HUDEP-2 (cell line): ENCODE data around the gene RGL1.

ENCODE experiments used
- DNase-seq, 76 experiments: peaks; one replicate each; lab custom pipeline; 2025; ENCODE audit not compliant: unreplicated experiment in 76 of 76; lab: John Stamatoyannopoulos, UW

The RGL1 gene

DNA sequence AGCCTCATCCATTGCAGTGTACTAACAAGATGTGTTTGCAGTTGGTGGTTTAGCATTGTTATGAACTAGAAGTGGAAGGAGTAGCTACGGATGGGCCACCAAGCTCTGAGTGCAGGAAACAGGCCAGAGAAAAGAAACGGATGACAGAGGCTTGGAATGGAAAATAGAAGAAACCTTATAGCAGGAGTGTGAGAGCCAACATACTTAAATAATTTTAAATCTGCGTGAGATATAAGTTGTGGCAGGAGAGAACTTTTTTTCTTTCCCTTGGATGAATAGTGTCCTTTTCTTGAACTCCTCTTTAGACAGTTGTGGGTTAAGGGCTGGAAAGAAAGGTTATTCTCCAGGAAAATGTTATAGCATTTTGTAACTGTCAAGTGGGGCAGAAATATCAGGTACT is 54.2 kb downstream of the RGL1 start:
- DNase-seq, result no peak

DNA sequence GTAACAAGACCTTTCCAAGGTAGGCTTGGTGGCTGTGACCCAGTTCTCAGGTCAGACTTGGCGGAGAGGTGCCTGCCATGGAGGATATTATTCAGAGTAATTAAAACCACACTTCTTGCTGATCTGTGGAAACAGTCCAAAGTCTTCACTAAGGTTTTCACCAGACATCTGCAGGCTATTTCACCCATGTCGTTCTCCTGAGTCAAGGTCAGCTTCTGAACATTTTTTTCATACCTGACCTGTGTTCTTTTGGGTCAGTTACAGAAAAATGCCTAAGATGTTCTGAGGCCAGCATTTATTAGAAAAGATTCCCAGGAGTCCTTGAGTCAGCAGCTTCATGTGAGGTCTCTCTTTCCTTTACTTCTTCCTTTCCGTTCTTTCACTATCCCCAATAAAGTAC is 54.9 kb downstream of the RGL1 start:
- DNase-seq, result no peak

DNA sequence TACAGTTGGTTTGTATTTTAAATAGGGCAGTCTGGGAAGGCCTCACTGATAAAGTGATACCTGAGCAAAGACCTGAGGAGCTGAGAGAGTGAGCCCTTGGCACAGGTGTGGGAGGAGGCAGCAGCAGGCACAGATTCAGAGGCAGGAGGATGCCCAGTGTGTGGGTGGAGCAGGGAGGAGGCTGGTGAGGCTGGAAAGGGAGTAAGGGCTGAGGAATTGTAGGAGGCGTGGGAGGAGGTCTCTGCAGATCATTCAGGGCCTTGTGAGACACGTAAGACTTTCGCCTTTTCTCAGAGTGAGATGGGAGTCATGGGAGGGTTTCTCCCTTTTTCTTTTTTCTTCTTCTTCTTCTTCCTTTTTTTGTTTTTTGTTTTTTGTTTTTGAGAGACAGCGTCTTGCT is 58.0 kb downstream of the RGL1 start:
- no peak for DNase-seq

DNA sequence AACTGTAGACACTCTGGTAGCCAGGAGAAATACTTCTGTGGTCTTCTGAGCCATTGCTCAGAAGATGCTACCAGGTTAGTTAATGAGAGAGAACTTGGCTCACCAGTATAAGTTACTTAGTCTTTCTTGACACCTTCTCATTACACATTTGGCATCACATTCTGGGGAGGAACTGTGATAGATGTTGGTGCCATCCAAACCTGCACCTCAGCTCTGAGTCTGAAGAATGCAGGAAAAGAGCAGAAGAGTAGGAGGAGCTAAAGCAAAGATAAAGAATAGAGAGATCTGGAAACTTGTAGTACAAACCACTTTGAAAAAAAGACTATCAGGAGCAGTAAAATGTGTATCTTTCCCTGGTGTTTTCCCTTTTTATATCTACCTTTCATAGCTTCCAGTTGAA is 58.9 kb downstream of the RGL1 start:
- no peak for DNase-seq

DNA sequence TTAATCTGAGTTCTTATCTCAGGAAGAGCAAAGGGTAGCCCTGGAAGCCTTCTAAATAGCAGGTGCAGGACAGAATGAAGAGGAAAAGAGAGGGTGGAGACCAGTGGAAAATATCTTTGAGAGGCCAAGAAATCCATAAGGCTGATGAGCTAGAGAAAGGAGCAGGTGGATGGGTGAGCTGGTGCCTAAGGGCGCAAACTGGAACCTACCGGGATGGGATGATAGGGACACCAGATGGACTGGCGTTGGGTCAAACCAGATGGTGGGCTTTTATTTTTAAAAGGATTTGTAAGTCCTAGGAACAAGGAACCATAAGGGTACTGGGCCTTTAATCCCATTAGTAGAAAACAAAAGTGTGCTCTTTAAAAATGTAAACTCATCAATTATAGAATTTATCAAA is 59.7 kb downstream of the RGL1 start:
- no peak for DNase-seq

DNA sequence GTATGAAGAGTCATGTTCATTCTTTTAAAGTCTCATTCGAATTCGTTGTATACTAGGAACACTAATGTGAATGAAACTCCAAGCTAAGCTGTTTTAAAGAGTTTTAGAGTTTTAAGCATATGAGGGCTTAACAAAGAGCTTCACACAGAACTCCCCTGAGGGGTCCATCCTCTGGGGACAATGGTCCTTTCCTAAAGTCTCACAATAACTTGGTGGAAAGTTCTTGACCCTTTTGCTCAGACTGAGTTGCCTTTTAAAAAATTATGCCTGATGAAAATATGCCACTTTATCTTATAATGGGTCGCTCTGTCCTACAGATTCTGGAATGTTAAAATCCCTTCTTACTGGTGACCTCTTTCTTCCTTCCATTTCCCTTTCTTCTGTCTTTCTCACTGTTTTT is 64.3 kb downstream of the RGL1 start:
- DNase-seq, result no peak

DNA sequence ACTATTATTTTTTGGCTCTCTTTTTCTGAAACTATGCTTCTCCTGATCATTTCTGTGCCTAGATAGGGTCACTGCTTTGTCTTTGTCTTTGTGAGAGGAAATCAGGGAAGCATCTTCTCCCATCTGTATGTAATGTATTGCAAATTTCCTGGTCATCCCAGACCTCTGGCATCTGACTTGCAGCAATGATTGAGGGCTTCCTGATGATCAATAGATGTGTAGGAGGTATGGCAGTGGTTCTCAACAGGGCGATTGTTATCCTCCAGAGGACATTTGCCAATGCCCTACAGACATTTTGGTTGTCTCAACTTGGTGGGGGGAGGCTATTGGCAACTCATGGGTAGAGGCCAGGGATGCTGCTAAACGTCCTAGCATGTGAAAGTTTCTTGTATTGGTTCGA is 64.7 kb downstream of the RGL1 start:
- no peak for DNase-seq

DNA sequence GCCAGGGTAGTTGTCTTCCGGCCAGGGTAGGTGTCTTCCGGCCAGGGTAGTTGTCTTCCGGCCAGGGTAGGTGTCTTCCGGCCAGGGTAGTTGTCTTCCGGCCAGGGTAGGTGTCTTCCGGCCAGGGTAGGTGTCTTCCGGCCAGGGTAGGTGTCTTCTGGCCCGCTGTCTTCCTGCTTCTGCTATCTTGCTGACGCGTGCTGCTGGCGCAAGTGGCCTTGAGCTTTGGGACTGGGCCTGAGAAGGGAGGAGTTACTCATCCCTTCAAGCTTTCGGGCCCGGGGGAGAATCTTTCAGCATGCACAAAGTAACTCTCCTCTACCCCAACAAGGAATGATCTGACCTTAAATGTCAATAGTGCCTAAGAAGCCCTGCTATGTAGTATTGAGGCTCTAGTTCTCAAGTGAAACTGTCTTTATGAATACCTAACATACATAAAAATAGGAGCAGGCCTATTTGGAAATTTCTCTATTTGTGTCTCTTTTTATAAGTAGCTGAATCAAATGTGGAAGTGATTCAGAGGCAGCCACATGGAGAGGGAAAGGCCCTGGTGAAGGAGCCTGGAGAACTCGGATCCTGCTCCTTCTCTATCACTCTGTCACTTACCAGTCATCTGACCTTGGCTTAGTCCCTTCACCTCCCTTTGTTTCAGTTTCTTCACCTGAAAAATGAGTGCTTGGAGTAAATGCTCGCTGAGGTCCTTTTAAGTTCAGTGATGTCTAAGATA is 65.6 kb downstream of the RGL1 start:
- no peak for DNase-seq

DNA sequence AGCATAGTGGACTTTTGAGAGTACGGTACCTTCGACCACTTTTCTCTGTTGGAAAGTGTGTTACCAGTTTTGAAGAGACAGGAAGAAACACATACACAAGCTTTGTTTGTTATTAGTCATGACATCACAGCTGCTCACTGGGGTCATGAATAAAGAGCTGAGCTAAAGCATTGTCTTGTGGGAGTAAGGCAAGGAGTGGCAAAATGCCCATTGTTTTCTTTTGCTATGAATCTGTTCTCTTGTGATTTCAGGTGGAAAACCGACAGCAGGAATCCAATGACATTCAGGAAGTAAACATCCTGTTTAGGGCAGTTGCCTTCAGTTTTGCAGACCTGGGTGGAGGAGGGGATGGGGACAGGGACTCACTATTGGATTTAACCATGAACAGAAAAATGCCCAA is 66.2 kb downstream of the RGL1 start:
- DNase-seq, result no peak

DNA sequence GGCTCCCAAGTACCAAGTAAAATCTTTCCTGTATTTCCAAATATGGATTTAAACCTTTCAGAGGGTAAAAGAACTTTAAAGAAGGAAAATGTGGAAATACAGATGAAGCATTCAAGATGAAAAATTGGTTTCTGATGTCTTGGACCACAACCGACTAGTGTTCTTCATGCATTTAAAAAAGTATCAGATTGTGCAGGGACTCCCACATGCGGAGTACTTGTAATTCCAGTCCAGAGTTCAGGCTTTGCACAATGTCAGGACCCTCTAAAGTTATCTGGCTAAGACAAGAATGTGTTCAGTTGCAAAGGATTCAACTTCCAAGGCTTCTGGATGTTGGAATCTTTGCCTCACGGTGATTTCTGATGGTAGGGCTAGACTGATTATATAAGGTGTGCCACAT is 66.7 kb downstream of the RGL1 start:
- DNase-seq, result no peak

DNA sequence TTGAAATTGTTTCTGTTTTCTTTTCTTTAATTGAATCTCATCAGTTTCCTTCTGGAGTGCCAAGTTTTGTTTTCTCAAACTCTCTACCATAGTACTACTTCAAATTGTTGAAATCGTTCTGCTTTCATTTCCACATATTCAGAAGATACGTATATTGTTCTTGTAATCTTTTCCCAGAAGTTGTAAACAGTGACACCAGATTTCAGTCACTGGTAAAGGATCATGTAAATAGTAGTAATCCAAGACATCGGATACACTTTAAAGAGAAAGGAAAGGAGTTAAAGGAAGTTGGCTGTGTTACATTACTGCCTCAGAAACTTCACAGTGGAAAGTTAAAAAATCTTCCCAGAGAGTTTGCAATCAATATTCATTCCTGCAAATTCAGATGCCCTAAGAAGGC is 67.5 kb downstream of the RGL1 start:
- DNase-seq, result no peak

DNA sequence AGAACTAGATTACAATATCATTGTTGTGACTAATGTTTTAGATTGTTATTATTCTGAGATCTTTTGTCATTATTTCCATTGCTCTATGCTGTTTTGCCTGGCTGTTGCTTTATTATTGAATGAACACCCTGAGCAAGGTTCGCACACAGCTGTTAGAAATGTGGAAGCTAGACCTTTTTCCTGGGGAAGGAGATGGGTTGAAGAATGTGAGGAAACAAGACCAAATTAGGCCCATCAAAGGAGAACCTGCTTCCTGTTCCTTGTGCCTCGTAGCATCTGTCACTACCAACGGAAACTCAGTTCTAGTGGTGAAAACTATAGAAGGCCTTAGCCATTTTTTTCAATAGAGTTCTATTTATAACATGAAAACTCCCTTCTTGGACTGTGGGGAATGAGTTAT is 68.7 kb downstream of the RGL1 start:
- DNase-seq, result no peak

DNA sequence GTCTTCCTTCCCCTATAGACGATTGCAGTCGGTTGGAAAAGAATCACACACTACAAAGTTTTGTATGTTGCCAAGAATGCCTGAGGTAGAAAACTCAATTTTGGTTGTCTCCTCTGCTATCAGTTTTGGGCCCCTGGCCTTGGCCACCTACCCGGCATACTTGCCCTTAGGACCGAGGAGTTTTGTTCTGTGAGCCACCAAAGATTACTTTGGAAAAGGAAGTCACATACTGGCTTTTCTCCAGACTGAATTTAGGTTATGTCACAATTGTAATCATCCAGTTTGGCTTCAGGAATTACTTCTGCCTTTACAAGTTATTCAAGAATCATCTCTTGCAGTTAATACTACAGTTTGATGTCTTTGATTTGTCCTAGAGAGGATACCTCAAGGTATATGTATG is 71.4 kb downstream of the RGL1 start:
- no peak for DNase-seq

DNA sequence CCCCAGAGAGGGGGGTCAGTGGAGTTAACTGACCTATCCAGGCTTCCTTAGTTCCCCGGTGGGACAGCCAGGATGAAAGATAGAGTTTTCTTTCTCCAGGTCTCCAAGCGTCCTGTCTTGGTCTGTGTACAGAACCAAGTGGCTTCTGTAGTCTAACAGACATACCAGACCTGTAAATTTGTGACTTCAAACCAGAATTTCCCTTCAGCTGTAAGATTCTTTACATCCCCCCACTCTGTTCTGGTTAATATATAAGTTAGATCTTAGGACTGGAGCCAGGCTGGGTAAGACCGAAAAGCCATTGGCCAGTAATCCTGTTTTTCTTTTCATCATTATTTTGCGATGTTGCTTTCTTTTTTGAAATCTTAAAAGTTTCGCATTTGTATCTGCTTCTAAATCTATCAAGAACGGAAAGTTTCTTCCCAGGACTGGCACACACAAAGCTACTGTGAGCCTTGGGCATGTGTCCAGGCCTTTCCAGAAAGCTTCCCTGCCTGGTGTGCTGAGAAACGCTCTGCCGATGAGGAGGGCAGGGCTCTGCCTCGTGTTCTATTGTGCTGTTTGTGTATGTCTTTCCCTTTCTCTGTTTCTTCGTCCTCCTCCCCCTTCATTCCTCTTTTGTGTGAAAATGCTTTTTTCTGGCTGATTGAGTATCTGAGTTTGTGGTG is 72.3 kb downstream of the RGL1 start:
- DNase-seq, result no peak

DNA sequence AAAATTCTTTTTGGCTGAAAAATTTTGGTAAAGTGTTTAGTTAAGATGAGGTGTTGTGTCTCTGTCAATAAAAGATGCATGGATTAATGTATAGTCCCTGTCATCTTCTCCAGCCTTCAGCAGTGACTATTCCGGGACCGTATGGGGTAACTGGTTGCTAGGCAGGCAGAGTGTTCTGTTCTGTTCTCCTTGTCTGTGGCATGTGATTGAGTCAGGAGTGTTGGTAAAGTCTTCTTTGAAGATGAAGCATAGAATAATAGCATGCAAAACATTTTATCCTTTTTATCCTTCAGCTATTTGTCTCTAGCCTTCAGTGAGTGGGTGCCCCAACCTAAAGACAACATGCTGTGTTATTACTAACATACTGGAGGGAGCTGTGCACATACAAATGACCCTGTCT is 74.6 kb downstream of the RGL1 start:
- DNase-seq, result no peak

DNA sequence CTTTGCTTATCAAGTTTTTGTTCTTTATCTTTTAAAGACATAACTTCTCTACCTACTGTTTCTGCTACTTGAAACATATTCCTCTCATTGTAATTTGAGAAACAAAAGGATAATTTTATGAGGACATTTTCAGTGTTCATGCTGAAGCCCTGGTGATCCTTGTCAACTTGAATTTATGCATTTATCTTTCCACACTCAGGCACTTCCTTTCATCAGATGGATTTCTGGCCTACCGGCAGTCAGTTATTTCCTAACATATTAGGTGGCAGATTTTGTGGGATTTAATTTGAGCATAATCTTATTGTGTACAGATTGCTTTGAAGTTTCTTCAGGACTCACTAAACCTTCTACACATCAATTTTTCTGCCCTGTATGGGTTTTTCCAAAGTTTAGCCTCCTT is 75.0 kb downstream of the RGL1 start:
- no peak for DNase-seq

DNA sequence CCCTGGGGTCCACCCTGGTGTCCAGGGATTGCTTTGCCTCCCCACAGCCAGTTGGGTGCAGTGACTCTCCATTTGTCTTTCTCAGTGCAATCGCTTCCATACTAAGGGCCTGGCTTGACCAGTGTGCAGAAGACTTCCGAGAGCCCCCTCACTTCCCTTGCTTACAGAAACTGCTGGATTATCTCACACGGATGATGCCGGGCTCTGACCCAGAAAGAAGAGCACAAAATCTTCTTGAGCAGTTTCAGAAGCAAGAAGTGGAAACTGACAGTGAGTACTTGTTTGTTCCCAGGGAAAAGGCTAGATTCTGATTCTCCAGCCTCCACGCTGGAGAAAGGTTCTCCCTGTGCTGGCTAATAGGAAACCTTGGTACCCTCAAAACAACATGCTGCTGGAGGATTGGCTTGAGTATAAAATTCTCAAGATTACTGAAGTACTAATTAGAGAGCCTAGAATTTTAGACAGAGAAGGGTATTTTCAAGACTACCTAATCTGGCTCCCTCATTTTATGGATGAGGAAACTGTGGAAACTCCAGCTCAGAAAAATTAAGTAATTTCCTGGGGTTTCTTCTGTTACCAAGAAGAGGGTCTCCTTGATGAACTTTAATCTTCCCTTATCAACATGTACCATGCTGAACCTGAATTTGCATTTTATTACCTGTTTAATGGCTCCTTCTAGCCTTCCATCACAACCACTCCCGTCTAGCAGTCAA is 75.8 kb downstream of the RGL1 start:
- no peak for DNase-seq

DNA sequence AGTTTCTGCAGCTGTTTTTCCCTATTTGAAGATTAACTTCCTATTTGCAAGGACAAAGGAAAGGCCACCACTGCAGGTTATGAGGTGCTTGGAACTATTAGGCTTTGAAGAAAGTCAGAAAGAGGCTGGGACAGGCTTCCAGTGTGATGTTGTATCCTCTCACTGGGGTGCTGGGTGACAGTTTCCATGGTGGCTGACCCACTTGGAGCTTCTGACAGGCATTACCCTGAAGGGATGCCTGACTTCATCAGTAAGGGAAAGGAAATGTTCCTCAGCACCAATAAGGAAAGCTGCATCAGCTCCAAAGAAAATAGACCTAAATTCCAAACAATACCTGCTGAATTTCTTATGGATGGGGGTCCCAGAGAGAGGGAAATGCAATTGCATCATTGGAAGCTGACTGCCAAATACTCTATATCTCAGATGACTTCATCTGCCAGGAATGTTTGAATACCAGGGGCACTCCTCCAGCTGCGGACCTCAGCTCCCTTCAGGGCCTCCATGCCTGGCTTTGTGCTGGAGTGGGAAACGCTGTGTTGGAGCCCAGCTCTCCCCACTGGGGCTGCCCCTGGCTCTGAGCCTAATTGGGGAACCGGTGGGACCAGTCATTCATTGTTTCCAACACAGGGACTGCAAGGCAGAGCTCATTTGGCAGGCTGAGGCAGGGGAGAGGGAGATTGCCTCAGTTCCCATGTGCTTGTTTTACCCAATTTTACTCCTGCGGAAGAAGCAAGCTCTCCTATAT is 76.6 kb downstream of the RGL1 start:
- no peak for DNase-seq

DNA sequence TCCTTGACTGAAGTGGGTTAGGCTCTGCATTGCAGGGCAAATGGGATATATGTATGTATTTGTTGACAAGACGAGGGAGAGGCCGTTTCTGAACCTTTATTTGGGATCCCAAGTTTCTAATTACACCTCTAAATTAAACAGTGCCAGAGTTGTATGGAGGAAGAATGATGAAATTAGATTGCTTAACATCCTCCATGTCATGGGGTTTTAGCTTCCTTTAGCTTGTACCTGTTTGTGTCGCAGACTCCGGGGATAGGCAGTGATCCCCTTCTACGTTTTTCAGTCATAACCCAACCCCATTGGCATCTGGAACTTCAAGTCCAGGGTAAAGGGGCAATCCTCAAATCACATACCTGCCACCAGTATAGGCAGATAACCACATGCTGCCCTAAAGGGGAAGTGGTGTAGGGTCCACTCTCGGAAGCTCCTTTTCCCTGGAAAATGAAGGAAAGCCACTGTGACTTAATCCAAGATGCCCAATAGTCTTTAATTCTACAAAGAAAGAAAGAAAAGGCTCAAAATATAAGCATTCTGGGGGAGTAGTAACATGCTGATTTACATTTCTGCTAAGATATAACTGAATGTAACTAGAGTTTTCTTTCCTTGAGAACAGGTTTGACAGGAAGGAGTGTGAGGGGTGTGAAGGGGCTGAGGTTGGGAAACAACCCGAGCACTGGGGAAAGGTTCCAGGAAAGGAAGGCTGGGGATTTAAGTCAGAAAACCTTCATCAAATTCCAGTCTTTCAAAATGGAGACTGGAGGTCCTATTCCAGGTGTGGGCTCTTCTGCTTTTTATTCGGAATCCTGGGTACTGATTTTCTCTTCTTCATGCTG is 77.6 kb downstream of the RGL1 start:
- DNase-seq, result no peak

DNA sequence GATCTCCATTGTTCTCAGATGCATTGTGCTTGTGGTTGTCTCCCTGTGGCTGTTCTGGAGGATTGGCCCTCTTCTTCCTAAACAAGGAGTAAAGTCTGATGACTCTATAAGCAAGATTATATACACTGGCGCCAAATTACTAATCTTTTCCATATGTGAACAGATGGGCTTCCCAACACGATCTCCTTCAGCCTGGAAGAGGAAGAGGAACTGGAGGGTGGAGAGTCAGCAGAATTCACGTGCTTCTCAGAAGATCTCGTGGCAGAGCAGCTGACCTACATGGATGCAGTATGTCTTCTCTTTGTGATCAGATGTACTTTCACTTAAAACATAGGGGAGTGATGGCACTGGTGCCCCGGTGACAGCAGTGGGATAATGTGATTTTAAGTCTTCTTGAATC is 78.7 kb downstream of the RGL1 start:
- DNase-seq, result no peak

DNA sequence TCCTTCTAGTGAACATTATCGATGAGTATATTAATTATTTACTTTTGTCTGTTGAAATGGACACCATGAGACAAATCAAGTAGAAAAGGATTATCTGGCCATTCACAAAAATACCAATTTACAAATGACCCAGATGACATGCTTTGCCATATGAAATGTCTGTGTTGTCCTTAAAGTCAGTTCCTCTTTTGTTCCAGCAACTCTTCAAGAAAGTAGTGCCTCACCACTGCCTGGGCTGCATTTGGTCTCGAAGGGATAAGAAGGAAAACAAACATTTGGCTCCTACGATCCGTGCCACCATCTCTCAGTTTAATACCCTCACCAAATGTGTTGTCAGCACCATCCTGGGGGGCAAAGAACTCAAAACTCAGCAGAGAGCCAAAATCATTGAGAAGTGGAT is 79.6 kb downstream of the RGL1 start:
- no peak for DNase-seq
